PFSK-1 (cell line): ENCODE results near the gene GPR176.

Experiments
- FOXP2 ChIP-seq: optimal IDR thresholded peaks from 2 replicates; pipeline ENCODE3; 2011; ENCODE audit warnings: borderline replicate concordance, control low read depth, inconsistent platforms; ENCODE audit not compliant: insufficient read depth; ENCODE audit errors: extremely low read length, extremely low read depth
- POLR2AphosphoS5 ChIP-seq: IDR thresholded peaks from 2 replicates; pipeline ENCODE4 v1.6.1; 2012; ENCODE audit warnings: low read depth, mild to moderate bottlenecking, control low read depth, low read length, moderate library complexity
- REST ChIP-seq, 2 experiments: IDR thresholded peaks; 2 replicates each; pipeline versions ENCODE4 v1.6.1 to v1.8.0; 2011 to 2012; ENCODE audit warnings: low read depth in 2 of 2, low read length in 2 of 2, control low read depth in 1 of 2, inconsistent platforms in 1 of 2, mild to moderate bottlenecking in 1 of 2, moderate library complexity in 1 of 2; ENCODE audit not compliant: insufficient read depth in 1 of 2
- SIN3A ChIP-seq: IDR thresholded peaks from 2 replicates; pipeline ENCODE4 v1.6.1; 2012; ENCODE audit warnings: mild to moderate bottlenecking, low read length, moderate library complexity, borderline replicate concordance; ENCODE audit not compliant: insufficient read depth
- TAF1 ChIP-seq: IDR thresholded peaks from 2 replicates; pipeline ENCODE4 v1.6.1; 2012; ENCODE audit warnings: low read length, control low read depth, borderline replicate concordance; ENCODE audit not compliant: insufficient read depth

Gene GPR176

GRCh38 chr15:39833515-39833981 is 86.5 kb downstream of the GPR176 start:
- no peak for TF ChIP-seq FOXP2

DNA sequence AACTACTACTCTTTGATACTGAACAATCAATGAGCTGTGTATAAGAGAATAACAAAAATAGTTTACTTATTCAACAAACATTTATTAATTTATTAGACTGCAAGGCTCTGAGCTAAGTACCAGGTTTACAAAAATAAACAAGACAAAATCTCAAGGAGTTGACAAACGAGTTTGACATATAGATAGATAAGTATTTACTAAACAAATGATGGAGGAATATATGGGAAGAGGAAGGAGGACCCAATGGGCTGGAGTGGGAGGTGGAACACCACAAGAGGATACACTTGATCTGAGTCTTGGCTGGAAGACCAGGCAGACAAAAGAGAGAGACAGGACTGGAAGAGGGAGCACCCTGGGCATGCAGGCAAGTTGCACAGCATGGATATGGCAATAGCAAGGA is 89.9 kb downstream of the GPR176 start:
- no peak for TF ChIP-seq FOXP2

DNA sequence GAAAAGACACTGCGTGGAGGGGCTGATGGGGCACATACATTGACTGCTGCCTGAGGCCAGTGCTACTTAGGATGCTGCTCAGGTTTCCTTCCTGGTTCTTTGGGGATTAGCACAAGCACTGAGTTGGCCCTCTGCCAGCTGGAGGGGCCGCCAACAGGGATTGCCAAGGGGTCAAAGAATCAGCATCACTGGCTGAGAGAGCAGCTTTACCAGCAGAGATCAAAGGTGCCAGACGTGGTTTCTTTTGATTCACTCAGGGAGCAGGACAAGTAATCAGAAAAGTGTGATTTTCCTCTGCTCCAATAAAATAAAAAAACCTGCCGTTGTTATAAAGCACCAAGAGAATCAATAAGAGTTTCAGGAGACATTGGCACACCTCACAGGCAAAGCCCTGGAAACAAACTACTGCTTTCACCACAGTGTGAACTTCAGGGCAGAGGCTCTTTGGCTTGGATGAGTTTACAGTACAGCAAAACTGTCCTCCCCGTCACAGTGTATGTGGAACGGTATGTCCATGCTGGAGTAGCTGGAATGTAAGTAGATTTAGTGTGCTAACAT is 91.6 kb downstream of the GPR176 start:
- no peak for TF ChIP-seq SIN3A
- TF ChIP-seq TAF1 = no peak
- no peak for TF ChIP-seq POLR2AphosphoS5
- no peak for TF ChIP-seq FOXP2
- no peak for TF ChIP-seq REST (IDR thresholded peaks at IDR 0.05; ENCODE audit: insufficient read depth in 1 of 2, low read depth in 2 of 2, low read length in 2 of 2)

DNA sequence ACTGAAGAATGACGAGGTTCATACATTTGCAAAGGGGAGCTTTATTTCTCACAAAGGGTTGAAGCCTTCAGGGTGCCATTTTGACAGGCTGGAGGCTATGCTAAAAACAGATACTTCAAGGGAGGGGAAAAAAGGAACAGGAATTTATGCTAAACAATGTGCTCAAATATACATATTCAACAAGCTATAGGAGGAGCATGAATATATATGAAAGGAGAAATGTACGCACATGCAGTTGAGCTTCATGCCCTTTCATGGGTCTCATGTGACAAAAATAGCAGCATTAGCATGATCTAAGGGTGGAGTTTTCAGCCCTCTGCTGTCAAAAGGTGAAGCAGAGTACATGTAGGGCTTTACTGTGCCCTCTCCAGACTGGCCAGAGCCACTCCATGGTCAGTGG is 93.1 kb downstream of the GPR176 start:
- TF ChIP-seq FOXP2 = no peak
- TF ChIP-seq POLR2AphosphoS5 = no peak
- no peak for TF ChIP-seq REST (IDR thresholded peaks at IDR 0.05; ENCODE audit: insufficient read depth in 1 of 2, low read depth in 2 of 2, low read length in 2 of 2)
- no peak for TF ChIP-seq SIN3A
- no peak for TF ChIP-seq TAF1

- TF ChIP-seq FOXP2 (no peak), POLR2AphosphoS5 (no peak), SIN3A (no peak), TAF1 (no peak), REST (IDR thresholded peaks at IDR 0.05; ENCODE audit: insufficient read depth in 1 of 2, low read depth in 2 of 2, low read length in 2 of 2) (no peak)
Measured at GRCh38 chr15:39823634-39824033, 96.4 kb downstream of the GPR176 start.

DNA sequence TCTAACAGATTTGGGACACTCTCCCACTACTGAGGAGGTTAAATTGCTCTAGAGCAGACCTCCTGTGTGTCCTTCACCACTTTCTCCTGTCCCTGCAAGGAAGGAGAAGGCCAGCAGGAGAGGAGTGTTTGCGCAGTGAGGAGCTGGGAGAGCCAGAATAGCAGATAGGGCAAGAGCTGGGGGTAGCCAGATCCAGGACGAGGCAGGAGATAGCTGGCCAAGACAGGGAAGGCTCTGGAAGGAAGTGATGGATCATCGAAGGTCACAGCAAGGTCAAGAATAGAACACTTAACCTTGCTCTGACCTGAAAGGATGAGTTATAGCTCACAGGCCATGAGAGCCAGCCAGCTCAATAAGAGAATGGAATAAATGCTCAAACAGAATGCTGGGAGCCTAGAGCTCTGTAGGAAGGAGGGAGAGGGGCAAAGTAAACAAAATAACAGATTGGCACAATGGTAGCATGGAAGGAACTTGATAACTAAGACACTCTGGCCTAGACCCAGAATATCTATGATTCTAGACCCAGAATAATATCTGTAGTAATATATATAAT is 99.9 kb downstream of the GPR176 start:
- no peak for TF ChIP-seq SIN3A
- TF ChIP-seq POLR2AphosphoS5 = no peak
- TF ChIP-seq FOXP2 = no peak
- TF ChIP-seq REST (IDR thresholded peaks at IDR 0.05; ENCODE audit: insufficient read depth in 1 of 2, low read depth in 2 of 2, low read length in 2 of 2) = no peak
- TF ChIP-seq TAF1 = no peak
